Measurements from ENCODE around the gene CELSR3.
A peak's percentile ranks its signal among the peaks of the same experiment; 100 is the strongest.

CELSR3 gene

GRCh38 chr3:48599077-48599501, 63.6 kb downstream of the CELSR3 start:
- DNase-seq, result no peak

GRCh38 chr3:48598323-48599076, 64.2 kb downstream of the CELSR3 start:
- peak; percentile 91 for DNase-seq

- DNase-seq, result no peak
Observed at GRCh38 chr3:48597408-48597800, 65.3 kb downstream of the CELSR3 start.

- no peak for DNase-seq
Observed at GRCh38 chr3:48596676-48597407, 65.8 kb downstream of the CELSR3 start.

- no peak for DNase-seq
Observed at GRCh38 chr3:48596157-48596556, 66.5 kb downstream of the CELSR3 start.

- peak; percentile 91 for DNase-seq
Observed at GRCh38 chr3:48595526-48596121, 67.1 kb downstream of the CELSR3 start.

GRCh38 chr3:48595075-48595525, 67.6 kb downstream of the CELSR3 start, which contains the start of gene COL7A1:
Gene COL7A1 (minus strand): TSS chr3:48595329. CDS start chr3:48595159, 170 bp downstream.
- DNase-seq, result no peak

- no peak for DNase-seq
Observed at GRCh38 chr3:48594417-48595049, 68.2 kb downstream of the CELSR3 start.

- DNase-seq, result no peak
Observed at GRCh38 chr3:48593337-48593736, 69.3 kb downstream of the CELSR3 start.

- no peak for DNase-seq
Observed at GRCh38 chr3:48592519-48593087, 70.1 kb downstream of the CELSR3 start.

GRCh38 chr3:48591886-48592518, 70.7 kb downstream of the CELSR3 start:
- DNase-seq, result no peak

- DNase-seq, result no peak
Observed at GRCh38 chr3:48591436-48591835, 71.2 kb downstream of the CELSR3 start.

GRCh38 chr3:48588230-48588629, 74.5 kb downstream of the CELSR3 start:
- no peak for DNase-seq

- no peak for DNase-seq
Observed at GRCh38 chr3:48587686-48588085, 75.0 kb downstream of the CELSR3 start.
